ENCODE data around the gene RAB11B. TPM values are rescaled to one million over a fixed set of nuclear protein-coding genes. Genes with fewer than 3 reads are reported as not detected.
"Not testable (repeated sequence)": the region's sequence is repeated elsewhere in the genome, so short reads cannot be mapped to it uniquely, and the experiment has no call there.

RAB11B gene
- total and polyA plus RNA-seq, 9 donors, result 20.8 to 142 (median 102) TPM

DNA sequence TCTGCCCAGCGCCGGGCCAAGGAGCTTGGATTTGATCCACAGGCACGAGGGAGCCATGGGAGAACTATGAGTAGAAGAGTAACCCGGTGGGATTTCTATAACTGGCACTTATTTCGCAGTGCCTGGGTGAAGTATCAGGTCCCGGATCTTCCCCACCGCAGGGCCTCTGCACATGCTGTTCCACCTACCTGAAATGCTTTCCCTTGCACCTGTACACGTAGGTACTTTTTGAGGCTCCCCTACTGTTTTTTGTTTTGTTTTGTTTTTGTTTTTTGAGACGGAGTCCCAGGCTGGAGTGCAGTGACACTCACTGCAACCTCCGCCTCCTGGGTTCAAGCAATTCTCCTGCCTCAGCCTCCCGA is 46.7 kb upstream of the RAB11B start:
- 34 to 41% (median 35%) methylated on average over 11 of the region's 11 CpGs for WGBS, 3 donors
- no peaks in the 10 kb centered on the region for H3K36me3 ChIP-seq
- no peaks in the 10 kb centered on the region for H3K27me3 ChIP-seq
- no peaks in the 10 kb centered on the region for H3K9me3 ChIP-seq
- H3K4me1 ChIP-seq (ENCODE audit: insufficient read depth), result peaks cover 4% of the 10 kb centered on the region
- DNase-seq, result no peak
- intact Hi-C loops (cut with DNase I), result no loop called here
- H3K27ac ChIP-seq, result no peak overlapping the region
- TF ChIP-seq POLR2A (IDR thresholded peaks at IDR 0.05), result no peak
- TF ChIP-seq, protein P1, sequence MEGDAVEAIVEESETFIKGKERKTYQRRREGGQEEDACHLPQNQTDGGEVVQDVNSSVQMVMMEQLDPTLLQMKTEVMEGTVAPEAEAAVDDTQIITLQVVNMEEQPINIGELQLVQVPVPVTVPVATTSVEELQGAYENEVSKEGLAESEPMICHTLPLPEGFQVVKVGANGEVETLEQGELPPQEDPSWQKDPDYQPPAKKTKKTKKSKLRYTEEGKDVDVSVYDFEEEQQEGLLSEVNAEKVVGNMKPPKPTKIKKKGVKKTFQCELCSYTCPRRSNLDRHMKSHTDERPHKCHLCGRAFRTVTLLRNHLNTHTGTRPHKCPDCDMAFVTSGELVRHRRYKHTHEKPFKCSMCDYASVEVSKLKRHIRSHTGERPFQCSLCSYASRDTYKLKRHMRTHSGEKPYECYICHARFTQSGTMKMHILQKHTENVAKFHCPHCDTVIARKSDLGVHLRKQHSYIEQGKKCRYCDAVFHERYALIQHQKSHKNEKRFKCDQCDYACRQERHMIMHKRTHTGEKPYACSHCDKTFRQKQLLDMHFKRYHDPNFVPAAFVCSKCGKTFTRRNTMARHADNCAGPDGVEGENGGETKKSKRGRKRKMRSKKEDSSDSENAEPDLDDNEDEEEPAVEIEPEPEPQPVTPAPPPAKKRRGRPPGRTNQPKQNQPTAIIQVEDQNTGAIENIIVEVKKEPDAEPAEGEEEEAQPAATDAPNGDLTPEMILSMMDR (IDR thresholded peaks at IDR 0.05), result no peak
- no peak for TF ChIP-seq EP300 (IDR thresholded peaks at IDR 0.05)
- H3K4me3 ChIP-seq, result no peak overlapping the region

DNA sequence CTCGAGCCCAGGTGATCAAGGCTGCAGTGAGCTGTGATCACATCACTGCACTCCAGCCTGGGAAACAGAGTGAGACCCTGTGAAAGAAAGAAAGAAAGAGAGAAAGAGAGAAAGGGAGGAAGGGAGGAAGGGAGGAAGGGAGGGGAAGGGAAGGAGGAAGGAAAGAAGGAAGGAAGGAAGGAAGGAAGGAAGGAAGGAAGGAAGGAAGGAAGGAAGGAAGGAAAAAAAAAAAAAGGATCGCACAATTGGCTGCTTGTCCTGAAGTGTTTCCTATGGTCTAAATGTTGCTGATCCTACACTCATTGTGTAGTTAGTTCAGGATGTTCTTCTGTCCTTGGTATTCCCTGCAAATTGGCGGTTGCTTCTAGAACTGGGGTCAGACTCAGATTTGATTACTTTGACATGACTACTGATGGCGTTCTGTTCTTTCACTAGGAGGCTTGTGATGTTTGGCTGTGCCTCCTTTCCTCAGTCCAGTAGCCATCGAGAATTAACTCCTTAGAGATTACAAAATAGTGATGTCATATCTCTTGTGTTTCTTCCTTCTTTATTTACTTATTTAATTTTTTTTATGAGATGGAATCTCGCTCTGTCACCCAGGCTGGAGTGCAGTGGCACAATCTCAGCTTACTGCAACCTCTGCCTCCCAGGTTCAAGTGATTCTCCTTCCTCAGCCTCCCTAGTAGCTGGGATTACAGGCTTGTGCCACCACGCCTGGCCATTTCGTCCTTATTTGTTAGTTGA is 40.4 kb upstream of the RAB11B start:
- H3K36me3 ChIP-seq; H3K4me1 ChIP-seq (ENCODE audit: insufficient read depth); H3K27me3 ChIP-seq; H3K9me3 ChIP-seq; H3K4me3 ChIP-seq; H3K27ac ChIP-seq; DNase-seq: not testable (repeated sequence)
- WGBS, 3 donors, result 64 to 77% (median 69%) methylated on average over 8 of the region's 8 CpGs
- intact Hi-C loops (cut with DNase I), result loop anchor here in 2 of 4 donors (5.0 kb wide), 2 partner anchors 48 to 158 kb away; no protein-coding TSS in a partner anchor

DNA sequence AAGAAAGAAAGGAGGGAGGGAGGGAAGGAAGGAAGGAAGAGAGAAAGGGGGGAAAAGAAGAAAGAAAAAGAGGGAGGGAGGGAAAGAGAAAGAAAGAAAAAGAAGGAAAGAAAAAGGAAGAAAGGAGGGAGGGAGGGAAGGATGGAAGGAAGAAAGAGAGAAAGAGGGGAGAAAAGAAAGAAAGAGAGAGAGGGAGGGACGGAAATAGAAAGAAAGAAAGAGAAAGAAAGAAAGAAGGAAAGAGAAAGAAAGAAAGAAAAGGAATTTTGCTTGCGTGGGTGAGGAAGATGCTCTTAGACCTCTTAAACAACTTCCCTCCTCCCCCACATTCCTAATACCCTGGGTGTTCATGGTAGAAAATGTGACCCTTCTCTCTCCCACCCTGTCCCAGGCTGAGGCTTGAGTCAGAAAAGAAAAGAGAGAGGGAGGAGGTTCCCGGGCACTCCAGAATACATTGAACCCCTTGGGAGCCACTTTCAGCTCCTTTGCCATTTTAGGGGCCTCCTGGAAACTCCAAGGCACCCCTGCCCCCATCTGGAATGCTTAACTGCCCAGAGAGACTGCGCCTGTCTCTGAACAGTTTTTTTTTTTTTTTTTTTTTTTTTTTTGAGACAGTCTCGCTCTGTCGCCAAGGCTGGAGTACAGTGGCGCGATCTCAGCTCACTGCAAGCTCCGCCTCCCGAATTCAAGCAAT is 37.9 kb upstream of the RAB11B start:
- no peak for TF ChIP-seq POLR2A (IDR thresholded peaks at IDR 0.05)
- TF ChIP-seq, protein P1 (IDR thresholded peaks at IDR 0.05), result no peak
- TF ChIP-seq EP300 (IDR thresholded peaks at IDR 0.05), result no peak
- Histone ChIP-seq H3K27me3 (no peaks in the 10 kb centered on the region), H3K36me3 (no peaks in the 10 kb centered on the region), H3K4me3 (peak overlapping the region; percentile 9), H3K4me1 (ENCODE audit: insufficient read depth) (peaks cover 2% of the 10 kb centered on the region), H3K27ac (no peak overlapping the region), H3K9me3 (no peaks in the 10 kb centered on the region)
- no peak for DNase-seq
- intact Hi-C loops (cut with DNase I), result loop anchor here in 2 of 4 donors (5.0 kb wide), 2 partner anchors 45 to 155 kb away; no protein-coding TSS in a partner anchor
- WGBS, 3 donors, result 10 to 19% (median 18%) methylated on average over 10 of the region's 10 CpGs

DNA sequence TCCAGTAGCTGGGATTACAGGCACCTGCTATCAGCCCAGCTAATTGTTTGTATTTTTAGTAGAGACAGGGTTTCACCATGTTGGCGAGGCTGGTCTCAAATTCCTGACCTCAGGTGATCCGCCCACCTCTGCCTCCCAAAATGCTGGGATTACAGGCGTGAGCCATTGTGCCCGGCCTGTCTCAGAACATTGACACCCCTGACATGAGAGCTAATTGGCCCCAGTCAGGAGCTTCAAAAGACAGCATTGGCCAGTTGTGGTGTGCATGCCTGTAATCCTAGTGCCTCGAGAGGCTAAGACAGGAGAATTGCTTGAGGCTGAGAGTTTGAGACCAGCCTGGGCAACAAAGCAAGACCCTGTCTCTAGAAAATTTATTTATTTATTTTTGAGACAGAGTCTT is 37.3 kb upstream of the RAB11B start:
- not testable (repeated sequence) for DNase-seq; H3K27ac ChIP-seq; H3K36me3 ChIP-seq; H3K27me3 ChIP-seq; H3K4me1 ChIP-seq (ENCODE audit: insufficient read depth); H3K4me3 ChIP-seq; H3K9me3 ChIP-seq
- 58 to 64% (median 59%) methylated on average over 5 of the region's 5 CpGs for WGBS, 3 donors
- intact Hi-C loops (cut with DNase I), result loop anchor here in 2 of 4 donors (5.0 kb wide), 2 partner anchors 44 to 154 kb away; no protein-coding TSS in a partner anchor

DNA sequence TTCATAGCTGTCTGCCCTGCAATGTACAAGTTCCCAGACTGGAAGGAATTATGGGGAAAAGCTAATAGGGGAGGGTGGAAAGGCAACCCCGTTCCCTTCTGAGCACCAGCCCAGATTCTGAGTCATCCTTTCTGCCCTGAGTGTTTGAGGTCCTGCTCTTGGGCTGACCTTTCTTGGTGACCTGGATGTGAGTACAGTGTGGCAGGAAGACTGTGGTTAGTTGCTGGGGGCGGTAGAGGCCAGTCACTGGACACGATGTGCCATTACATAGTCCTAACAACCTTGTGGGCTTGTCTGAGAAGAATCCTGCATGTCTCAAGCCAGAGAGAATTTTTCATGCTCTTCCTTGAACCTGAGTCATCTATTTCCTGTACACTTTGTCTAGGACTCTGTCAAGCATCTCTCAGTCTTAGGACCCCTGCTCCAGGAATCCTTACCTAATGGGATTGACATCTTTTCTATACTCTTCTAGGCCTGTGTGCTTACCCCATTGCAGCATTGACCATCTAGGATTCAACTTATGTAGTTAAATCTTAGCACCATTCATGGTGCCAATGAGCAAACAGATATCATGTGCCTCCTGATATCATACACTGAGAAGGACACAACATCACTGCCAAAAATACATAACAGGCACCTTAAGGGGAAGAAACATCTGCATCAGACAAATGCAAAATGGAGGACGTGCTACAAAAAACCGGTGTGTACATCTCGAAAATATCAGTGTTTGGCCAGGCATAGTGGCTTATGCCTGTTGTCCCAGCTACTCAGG is 34.3 kb upstream of the RAB11B start:
- intact Hi-C loops (cut with DNase I), result loop anchor here in 1 of 4 donors (2.0 to 5.0 kb wide), 2 partner anchors 41 to 151 kb away; no protein-coding TSS in a partner anchor
- Histone ChIP-seq H3K9me3 (no peaks in the 10 kb centered on the region), H3K4me1 (ENCODE audit: insufficient read depth) (peaks cover 2% of the 10 kb centered on the region), H3K27me3 (no peaks in the 10 kb centered on the region), H3K36me3 (no peaks in the 10 kb centered on the region), H3K27ac (no peak overlapping the region), H3K4me3 (no peak overlapping the region)
- 60 to 62% (median 61%) methylated on average over 6 of the region's 6 CpGs for WGBS, 3 donors
- no peak for DNase-seq
- TF ChIP-seq POLR2A (IDR thresholded peaks at IDR 0.05), result no peak
- TF ChIP-seq EP300 (IDR thresholded peaks at IDR 0.05), result no peak
- TF ChIP-seq, protein P1 (IDR thresholded peaks at IDR 0.05), result no peak

Data from ovary (tissue), 9 donors.